OCI-LY3 (cell line): Measurements from ENCODE around the gene TAF4.

Source experiments
- H2AFZ ChIP-seq: fragments of 200-600, 300-600 bp; shearing (Covaris generic); 2 replicates; pipeline ENCODE4 v1.6.0; 2014; ENCODE audit warnings: antibody characterized with exemption, low read depth, low read length
- H3K27ac ChIP-seq: fragments of 200-600, 300-600 bp; sonication (generic); 2 replicates; pipeline ENCODE4 v1.5.1; 2014; ENCODE audit warnings: mild to moderate bottlenecking, low read length, moderate library complexity, mixed read lengths
- H3K27me3 ChIP-seq: fragments of 200-600, 300-600 bp; sonication (generic); 2 replicates; pipeline ENCODE4 v1.6.1; 2014; ENCODE audit warnings: low read depth, low read length, mixed read lengths
- H3K36me3 ChIP-seq: fragments of 200-600, 300-600 bp; sonication (generic); replicated peaks from 2 replicates; pipeline ENCODE3; 2014; ENCODE audit warnings: low read depth, low read length, mixed read lengths
- H3K4me1 ChIP-seq: fragments of 300-600, 200-600 bp; sonication (generic); 2 replicates; pipeline ENCODE4 v1.6.1; 2014; ENCODE audit warnings: low read length, mixed read lengths
- H3K4me2 ChIP-seq: fragments of 200-600, 300-600 bp; sonication (generic); 2 replicates; pipeline ENCODE4 v1.6.1; 2014; ENCODE audit warnings: low read length, mixed read lengths
- H3K4me3 ChIP-seq: fragments of 300-600, 200-600 bp; sonication (generic); 2 replicates; pipeline ENCODE4 v1.5.1; 2014; ENCODE audit warnings: antibody characterized with exemption, mild to moderate bottlenecking, low read length, moderate library complexity
- H3K79me2 ChIP-seq: fragments of 300-600, 200-600 bp; shearing (Covaris generic); 2 replicates; pipeline ENCODE4 v1.6.1; 2014; ENCODE audit warnings: mild to moderate bottlenecking, low read length, mixed read lengths
- H3K9ac ChIP-seq: fragments of 300-600, 200-600 bp; shearing (Covaris generic); 2 replicates; pipeline ENCODE4 v1.6.0; 2014; ENCODE audit warnings: mild to moderate bottlenecking, low read length, moderate library complexity
- H3K9me3 ChIP-seq: fragments of 200-600, 300-600 bp; shearing (Covaris generic); 2 replicates; pipeline ENCODE4 v1.6.1; 2014; ENCODE audit warnings: low read length, mixed read lengths; ENCODE audit not compliant: insufficient read depth
- H4K20me1 ChIP-seq: fragments of 200-600, 300-600 bp; sonication (generic); 2 replicates; pipeline ENCODE4 v1.6.1; 2016; ENCODE audit warnings: low read length, mixed read lengths; ENCODE audit not compliant: insufficient read depth
- EZH2phosphoT487 ChIP-seq: fragments of 200-600 bp; shearing (Covaris generic); IDR thresholded peaks from 2 replicates; pipeline ENCODE4 v1.6.1; 2018; ENCODE audit warnings: antibody characterized with exemption, mixed run types, low read depth
- TF ChIP-seq, protein P1 (sequence below): fragments of 200-600, 300-600 bp; sonication (generic); IDR thresholded peaks from 2 replicates; pipeline ENCODE4 v1.5.1; 2014; ENCODE audit warnings: antibody characterized with exemption, low read length, low read depth

The TAF4 gene

DNA sequence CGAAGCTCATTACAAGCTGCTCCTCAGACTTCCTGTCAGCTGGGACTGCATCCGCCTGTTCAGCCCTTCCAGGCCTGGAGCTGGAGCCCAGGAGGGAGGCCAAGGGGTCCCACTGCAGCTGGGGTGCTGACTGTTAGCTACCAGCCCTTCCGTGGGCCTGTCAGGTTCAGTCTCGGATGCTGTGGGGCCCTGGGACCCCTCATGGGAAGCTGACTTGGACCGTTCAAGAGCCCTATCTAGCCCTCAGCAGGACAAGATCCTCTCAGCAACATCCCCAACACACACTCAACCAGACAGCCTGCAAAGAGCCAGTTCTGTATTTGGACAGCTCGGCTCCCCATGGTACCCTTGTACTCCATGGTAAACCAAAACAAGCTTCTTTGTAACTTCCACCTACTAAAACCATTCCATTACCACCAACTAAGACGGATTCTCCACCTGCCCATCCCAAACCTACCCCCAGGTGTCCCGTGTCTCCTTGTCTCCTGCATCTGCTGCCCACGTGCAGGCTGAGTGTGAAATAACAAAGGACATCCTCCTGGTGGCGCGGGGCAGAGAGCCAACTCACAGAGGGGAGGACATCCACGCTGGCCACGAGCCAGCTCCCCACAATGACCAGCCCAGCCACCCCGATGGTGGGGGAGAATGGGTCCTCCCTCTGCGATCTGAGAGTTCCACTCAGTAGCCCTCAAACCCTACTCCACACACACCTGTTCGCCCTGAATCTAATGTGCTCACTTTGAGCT, 111.2 kb downstream of the TAF4 start:
- no peaks in the 10 kb centered on the region; the same call in 1 of the 2 replicates for H3K27me3 ChIP-seq
- H3K4me3 ChIP-seq = no peak overlapping the region
- H2AFZ ChIP-seq = no peak overlapping the region
- H3K4me1 ChIP-seq = no peaks in the 10 kb centered on the region
- no peak overlapping the region for H3K27ac ChIP-seq
- H3K36me3 ChIP-seq = no peaks in the 10 kb centered on the region
- H3K4me2 ChIP-seq = no peak overlapping the region
- H3K9ac ChIP-seq = no peak overlapping the region
- TF ChIP-seq, protein P1, sequence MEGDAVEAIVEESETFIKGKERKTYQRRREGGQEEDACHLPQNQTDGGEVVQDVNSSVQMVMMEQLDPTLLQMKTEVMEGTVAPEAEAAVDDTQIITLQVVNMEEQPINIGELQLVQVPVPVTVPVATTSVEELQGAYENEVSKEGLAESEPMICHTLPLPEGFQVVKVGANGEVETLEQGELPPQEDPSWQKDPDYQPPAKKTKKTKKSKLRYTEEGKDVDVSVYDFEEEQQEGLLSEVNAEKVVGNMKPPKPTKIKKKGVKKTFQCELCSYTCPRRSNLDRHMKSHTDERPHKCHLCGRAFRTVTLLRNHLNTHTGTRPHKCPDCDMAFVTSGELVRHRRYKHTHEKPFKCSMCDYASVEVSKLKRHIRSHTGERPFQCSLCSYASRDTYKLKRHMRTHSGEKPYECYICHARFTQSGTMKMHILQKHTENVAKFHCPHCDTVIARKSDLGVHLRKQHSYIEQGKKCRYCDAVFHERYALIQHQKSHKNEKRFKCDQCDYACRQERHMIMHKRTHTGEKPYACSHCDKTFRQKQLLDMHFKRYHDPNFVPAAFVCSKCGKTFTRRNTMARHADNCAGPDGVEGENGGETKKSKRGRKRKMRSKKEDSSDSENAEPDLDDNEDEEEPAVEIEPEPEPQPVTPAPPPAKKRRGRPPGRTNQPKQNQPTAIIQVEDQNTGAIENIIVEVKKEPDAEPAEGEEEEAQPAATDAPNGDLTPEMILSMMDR = no peak
- no peak for TF ChIP-seq EZH2phosphoT487
- no peaks in the 10 kb centered on the region for H3K79me2 ChIP-seq
- H4K20me1 ChIP-seq = no peaks in the 10 kb centered on the region; the same call in 1 of the 2 replicates
- no peaks in the 10 kb centered on the region for H3K9me3 ChIP-seq

DNA sequence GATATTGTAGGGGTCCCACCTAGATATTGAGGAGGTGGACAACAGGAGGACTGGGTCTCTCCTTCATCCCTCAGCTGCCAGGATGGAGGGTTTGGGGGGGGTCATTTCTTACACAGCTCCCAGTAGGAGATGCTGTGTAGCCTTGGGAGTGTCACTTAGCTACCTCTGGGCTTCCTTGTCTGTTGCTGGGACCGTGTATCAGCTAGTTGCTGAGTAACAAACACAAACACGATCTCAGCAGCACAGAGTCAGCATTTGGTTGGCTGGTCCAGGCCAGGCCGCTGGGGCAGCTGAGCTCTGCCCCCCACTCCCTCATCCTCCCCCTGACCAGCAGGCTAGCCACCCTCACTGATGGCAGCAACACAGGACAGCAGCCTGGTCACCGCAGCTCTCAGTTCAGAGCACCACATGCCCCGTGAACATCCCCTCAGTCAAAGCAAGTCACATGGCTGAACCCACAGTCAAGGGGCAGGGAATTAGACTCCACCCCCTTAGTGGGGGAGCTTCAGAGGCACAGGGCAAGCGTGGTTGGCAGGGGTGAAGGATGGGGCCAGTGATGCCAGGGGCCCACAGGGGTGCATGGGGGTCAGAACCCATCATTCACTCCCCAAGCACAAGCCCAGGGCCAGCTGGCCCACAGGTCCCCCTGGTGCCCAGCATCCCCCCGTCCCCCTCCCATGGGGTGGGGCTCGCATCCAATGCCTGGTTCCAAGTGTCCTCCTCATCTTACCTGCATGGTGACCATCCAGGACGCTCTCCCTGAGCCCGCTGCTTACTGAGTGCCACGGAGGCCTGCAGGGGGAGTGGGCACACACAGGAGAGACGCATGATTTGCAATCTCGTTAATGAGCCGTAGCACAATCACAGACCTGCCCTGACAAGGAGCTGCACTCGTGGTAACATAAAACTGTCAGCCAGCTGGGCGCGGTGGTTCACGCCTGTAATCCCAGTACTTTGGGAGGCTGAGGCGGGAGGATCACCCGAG, 112.4 kb downstream of the TAF4 start:
- no peak overlapping the region for H3K4me3 ChIP-seq
- H3K36me3 ChIP-seq = no peaks in the 10 kb centered on the region
- no peak overlapping the region for H3K27ac ChIP-seq
- H3K79me2 ChIP-seq = no peaks in the 10 kb centered on the region
- no peaks in the 10 kb centered on the region; the same call in 1 of the 2 replicates for H4K20me1 ChIP-seq
- no peak for TF ChIP-seq EZH2phosphoT487
- TF ChIP-seq, protein P1 = no peak
- H3K9ac ChIP-seq = no peak overlapping the region
- no peaks in the 10 kb centered on the region for H3K4me1 ChIP-seq
- H3K9me3 ChIP-seq = no peaks in the 10 kb centered on the region
- no peaks in the 10 kb centered on the region; the same call in 1 of the 2 replicates for H3K27me3 ChIP-seq
- no peak overlapping the region for H2AFZ ChIP-seq
- no peak overlapping the region for H3K4me2 ChIP-seq

DNA sequence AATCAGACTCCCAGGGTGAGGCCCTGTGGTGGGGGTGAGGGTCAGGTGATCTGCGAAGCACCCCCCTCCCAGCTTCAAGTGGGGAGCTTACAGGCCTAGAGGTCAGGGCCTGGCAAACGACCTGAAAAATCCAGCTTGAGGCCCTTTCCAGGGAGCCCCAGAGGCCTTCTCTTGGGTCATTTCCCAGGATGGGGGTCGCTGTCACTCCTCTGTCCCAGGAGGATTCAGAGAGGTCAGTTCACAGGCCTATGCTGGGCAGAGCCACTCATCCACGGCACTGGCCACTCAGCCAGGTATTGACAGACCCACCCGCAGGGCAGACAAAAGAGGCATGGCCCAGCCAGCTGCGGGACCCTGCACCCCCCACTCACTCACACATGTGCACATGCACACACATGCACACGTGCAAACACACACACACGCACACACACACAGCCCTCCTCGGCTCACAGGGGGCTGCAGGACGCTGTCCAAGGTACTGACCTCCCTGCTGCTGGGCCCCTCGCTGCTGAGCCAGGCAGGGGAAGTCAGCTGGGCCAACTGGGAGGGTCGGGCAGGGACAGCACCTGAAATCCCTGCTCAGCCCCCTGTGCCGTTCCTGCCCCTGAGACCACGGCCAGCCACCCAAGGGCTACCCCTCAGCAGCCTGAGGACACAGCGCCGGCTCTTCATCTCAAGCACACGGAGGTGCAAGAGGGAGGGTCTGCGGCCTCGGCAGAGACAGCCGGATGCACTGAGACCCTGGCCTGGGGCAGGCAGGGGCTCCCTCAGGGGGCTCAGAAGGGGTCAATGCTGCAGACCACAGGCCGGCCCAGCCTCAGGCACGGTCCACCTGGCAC, 113.8 kb downstream of the TAF4 start:
- no peaks in the 10 kb centered on the region; the same call in 1 of the 2 replicates for H4K20me1 ChIP-seq
- no peaks in the 10 kb centered on the region for H3K36me3 ChIP-seq
- no peak overlapping the region for H3K27ac ChIP-seq
- no peak overlapping the region for H3K9ac ChIP-seq
- no peak overlapping the region for H3K4me2 ChIP-seq
- H2AFZ ChIP-seq = no peak overlapping the region
- H3K4me3 ChIP-seq = no peak overlapping the region
- no peaks in the 10 kb centered on the region for H3K4me1 ChIP-seq
- no peaks in the 10 kb centered on the region for H3K9me3 ChIP-seq
- no peak for TF ChIP-seq EZH2phosphoT487
- TF ChIP-seq, protein P1 = no peak
- H3K79me2 ChIP-seq = no peaks in the 10 kb centered on the region
- no peaks in the 10 kb centered on the region; the same call in 1 of the 2 replicates for H3K27me3 ChIP-seq
